Amniotic stem cell (primary cell): ENCODE measurements around the gene MBNL1.
"Not testable (repeated sequence)": the region's sequence is repeated elsewhere in the genome, so short reads cannot be mapped to it uniquely, and the experiment has no call there.

ENCODE experiments used
- DNase-seq: peaks from one replicate; lab custom pipeline; 2025; lab: John Stamatoyannopoulos, UW

Gene MBNL1

GRCh38 chr3:152319831-152320617, 51.3 kb downstream of the MBNL1 start:
- no peak for DNase-seq

- DNase-seq: no peak
These were observed 52.6 kb downstream of the MBNL1 start for GRCh38 chr3:152321200-152321954.

GRCh38 chr3:152321955-152322377, 53.2 kb downstream of the MBNL1 start:
- no peak for DNase-seq

- no peak for DNase-seq
These were observed 54.0 kb downstream of the MBNL1 start for GRCh38 chr3:152322756-152323155.

- DNase-seq: no peak
These were observed 55.1 kb downstream of the MBNL1 start for GRCh38 chr3:152323834-152324233.

GRCh38 chr3:152325136-152325535, 56.4 kb downstream of the MBNL1 start:
- no peak for DNase-seq

- DNase-seq: no peak
These were observed 58.5 kb downstream of the MBNL1 start for GRCh38 chr3:152327203-152327602.

- peak; percentile 55 for DNase-seq
These were observed 60.1 kb downstream of the MBNL1 start for GRCh38 chr3:152328841-152329240.

GRCh38 chr3:152330559-152330958, 61.8 kb downstream of the MBNL1 start:
- DNase-seq: no peak

GRCh38 chr3:152331018-152331541, 62.4 kb downstream of the MBNL1 start:
- DNase-seq: peak; percentile 46

- no peak for DNase-seq
These were observed 63.3 kb downstream of the MBNL1 start for GRCh38 chr3:152331998-152332397.

GRCh38 chr3:152333928-152334327, 65.2 kb downstream of the MBNL1 start:
- no peak for DNase-seq

GRCh38 chr3:152334761-152335160, 66.0 kb downstream of the MBNL1 start:
- DNase-seq: no peak

GRCh38 chr3:152335273-152335672, 66.5 kb downstream of the MBNL1 start:
- DNase-seq: no peak

GRCh38 chr3:152337337-152337736, 68.6 kb downstream of the MBNL1 start:
- DNase-seq: not testable (repeated sequence)

- DNase-seq: no peak
These were observed 69.5 kb downstream of the MBNL1 start for GRCh38 chr3:152338159-152338720.

GRCh38 chr3:152339881-152340505, 71.3 kb downstream of the MBNL1 start:
- DNase-seq: no peak

GRCh38 chr3:152345233-152345632, 76.5 kb downstream of the MBNL1 start:
- no peak for DNase-seq

- no peak for DNase-seq
These were observed 77.3 kb downstream of the MBNL1 start for GRCh38 chr3:152346058-152346457.

- DNase-seq: no peak
These were observed 78.0 kb downstream of the MBNL1 start for GRCh38 chr3:152346740-152347139.

GRCh38 chr3:152348436-152349177, 79.9 kb downstream of the MBNL1 start:
- DNase-seq: no peak

GRCh38 chr3:152349392-152349791, 80.7 kb downstream of the MBNL1 start:
- DNase-seq: no peak
